ENCODE measurements around the gene ANKMY1. TPM values are rescaled to one million over a fixed set of nuclear protein-coding genes. Genes with fewer than 3 reads are reported as not detected.
"Not testable (repeated sequence)": the region's sequence is repeated elsewhere in the genome, so short reads cannot be mapped to it uniquely, and the experiment has no call there.

ANKMY1 gene
- total RNA-seq, 4 donors from 2014 or later: 18.0 to 22.7 (median 21.1) TPM

GRCh38 chr2:240525802-240526201 lies 32.0 kb downstream of the ANKMY1 start:
- WGBS, 2 donors: 93 to 98% methylated on average over 6 of the region's 6 CpGs
- peak; percentile 7 to 70 for DNase-seq (ENCODE audit: low spot score in 2 of 2)

GRCh38 chr2:240524963-240525718 lies 32.6 kb downstream of the ANKMY1 start:
- 89 to 93% methylated on average over 7 to 8 of the region's 8 CpGs for WGBS, 2 donors
- TF ChIP-seq POLR2A (IDR thresholded peaks at IDR 0.05): no peak
- peak; percentile 4 to 49 for DNase-seq (ENCODE audit: low spot score in 2 of 2)
- H3K4me3 ChIP-seq (ENCODE audit: low read depth, poor library complexity, severe bottlenecking): no peak overlapping the region
- intact Hi-C loops (cut with DNase I; ENCODE audit: low total_unique reads): no loop called here

More at GRCh38 chr2:240525802-240526201, 32.0 kb downstream of the ANKMY1 start:
- intact Hi-C loops (cut with DNase I; ENCODE audit: low total_unique reads): no loop called here
- H3K4me3 ChIP-seq (ENCODE audit: low read depth, poor library complexity, severe bottlenecking): no peak overlapping the region
- TF ChIP-seq, protein P1, sequence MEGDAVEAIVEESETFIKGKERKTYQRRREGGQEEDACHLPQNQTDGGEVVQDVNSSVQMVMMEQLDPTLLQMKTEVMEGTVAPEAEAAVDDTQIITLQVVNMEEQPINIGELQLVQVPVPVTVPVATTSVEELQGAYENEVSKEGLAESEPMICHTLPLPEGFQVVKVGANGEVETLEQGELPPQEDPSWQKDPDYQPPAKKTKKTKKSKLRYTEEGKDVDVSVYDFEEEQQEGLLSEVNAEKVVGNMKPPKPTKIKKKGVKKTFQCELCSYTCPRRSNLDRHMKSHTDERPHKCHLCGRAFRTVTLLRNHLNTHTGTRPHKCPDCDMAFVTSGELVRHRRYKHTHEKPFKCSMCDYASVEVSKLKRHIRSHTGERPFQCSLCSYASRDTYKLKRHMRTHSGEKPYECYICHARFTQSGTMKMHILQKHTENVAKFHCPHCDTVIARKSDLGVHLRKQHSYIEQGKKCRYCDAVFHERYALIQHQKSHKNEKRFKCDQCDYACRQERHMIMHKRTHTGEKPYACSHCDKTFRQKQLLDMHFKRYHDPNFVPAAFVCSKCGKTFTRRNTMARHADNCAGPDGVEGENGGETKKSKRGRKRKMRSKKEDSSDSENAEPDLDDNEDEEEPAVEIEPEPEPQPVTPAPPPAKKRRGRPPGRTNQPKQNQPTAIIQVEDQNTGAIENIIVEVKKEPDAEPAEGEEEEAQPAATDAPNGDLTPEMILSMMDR (IDR thresholded peaks at IDR 0.05): no peak
- no peak for TF ChIP-seq POLR2A (IDR thresholded peaks at IDR 0.05)

DNA sequence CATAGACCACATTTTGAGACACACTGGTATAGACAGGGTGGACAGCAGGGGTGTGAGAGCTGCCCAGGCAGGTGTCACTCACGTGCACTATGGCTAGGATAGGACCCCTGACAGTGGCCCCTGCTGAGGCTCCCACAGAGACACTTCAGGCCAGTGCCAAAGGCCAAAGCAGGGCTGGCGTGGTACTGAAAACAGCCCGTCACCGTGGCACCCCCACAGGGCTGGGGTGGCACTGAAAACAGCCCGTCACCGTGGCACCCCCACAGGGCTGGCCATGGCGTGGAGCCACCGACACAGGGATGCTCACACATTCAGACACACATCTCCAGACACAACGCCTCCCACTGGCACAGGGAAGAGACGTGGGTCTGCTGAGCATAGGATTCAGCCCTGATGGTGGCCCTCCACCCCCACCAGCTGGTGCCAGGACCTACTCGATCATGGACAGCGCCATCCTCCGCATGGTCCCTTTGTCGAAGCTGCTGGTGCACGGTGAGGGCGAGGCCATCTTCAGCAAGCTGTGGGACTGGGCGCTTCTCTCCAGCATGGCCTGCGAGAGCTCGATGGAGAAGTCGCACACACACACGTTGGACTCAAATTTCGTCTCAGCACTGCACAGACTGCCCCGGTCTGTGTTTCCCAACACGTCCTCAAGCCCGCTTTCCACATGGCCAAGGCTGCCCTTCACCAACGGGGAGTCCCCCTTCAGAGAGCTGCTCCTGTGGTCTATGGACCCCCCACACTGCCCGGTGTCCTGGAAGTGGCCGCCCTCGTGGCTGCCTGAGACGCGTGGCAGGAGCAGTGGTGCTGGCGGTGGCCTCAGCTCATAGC lies 34.1 kb downstream of the ANKMY1 start:
- 97% methylated on average over 30 to 31 of the region's 32 CpGs for WGBS, 2 donors
- peak in 1 of 2 donors; percentile 79 for DNase-seq (ENCODE audit: low spot score in 2 of 2)
- TF ChIP-seq, protein P1 (IDR thresholded peaks at IDR 0.05): no peak
- TF ChIP-seq POLR2A (IDR thresholded peaks at IDR 0.05): no peak

GRCh38 chr2:240522406-240522805 lies 35.4 kb downstream of the ANKMY1 start:
- 89 to 93% methylated on average over 12 of the region's 12 CpGs for WGBS, 2 donors
- no peak for TF ChIP-seq POLR2A (IDR thresholded peaks at IDR 0.05)
- TF ChIP-seq, protein P1 (IDR thresholded peaks at IDR 0.05): no peak
- H3K4me3 ChIP-seq (ENCODE audit: low read depth, poor library complexity, severe bottlenecking): no peak overlapping the region
- DNase-seq (ENCODE audit: low spot score in 2 of 2): peak in 1 of 2 donors; percentile 53
- intact Hi-C loops (cut with DNase I; ENCODE audit: low total_unique reads): no loop called here

More for the DNA sequence above, 34.1 kb downstream of the ANKMY1 start:
- H3K4me3 ChIP-seq (ENCODE audit: low read depth, poor library complexity, severe bottlenecking): no peak overlapping the region
- intact Hi-C loops (cut with DNase I; ENCODE audit: low total_unique reads): no loop called here

- intact Hi-C loops (cut with DNase I; ENCODE audit: low total_unique reads); DNase-seq (ENCODE audit: low spot score in 2 of 2); H3K4me3 ChIP-seq (ENCODE audit: low read depth, poor library complexity, severe bottlenecking): not testable (repeated sequence)
- 96% methylated on average over 5 of the region's 5 CpGs for WGBS, 2 donors
These were observed 35.9 kb downstream of the ANKMY1 start for GRCh38 chr2:240521885-240522284.

DNA sequence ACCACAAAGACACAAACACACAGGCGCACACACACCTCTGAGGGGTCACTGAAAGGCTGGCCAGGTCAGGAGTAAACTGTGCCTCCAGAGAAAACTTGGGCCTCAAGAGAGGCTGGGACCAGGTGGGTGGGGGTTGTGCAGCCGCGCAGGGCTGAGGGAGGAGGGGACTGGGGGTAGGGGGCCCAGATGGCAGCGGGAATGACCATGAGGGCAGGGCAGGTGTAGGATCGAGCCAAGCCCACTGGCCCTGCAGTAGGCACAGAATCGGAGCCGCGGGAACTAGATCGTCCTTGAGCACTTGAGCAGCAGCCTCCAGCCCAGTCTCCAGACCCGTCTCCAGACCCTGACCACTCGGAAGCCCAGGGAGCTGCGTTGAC lies 36.8 kb downstream of the ANKMY1 start:
- intact Hi-C loops (cut with DNase I; ENCODE audit: low total_unique reads): no loop called here
- no peak for TF ChIP-seq POLR2A (IDR thresholded peaks at IDR 0.05)
- TF ChIP-seq, protein P1 (IDR thresholded peaks at IDR 0.05): no peak
- 89 to 93% methylated on average over 12 of the region's 12 CpGs for WGBS, 2 donors
- peak in 1 of 2 donors; percentile 74 for DNase-seq (ENCODE audit: low spot score in 2 of 2)
- H3K4me3 ChIP-seq (ENCODE audit: low read depth, poor library complexity, severe bottlenecking): no peak overlapping the region

All from lower leg skin (tissue), 4 donors.